ENCODE results near the gene OR10A6.
A peak's percentile ranks its signal among the peaks of the same experiment; 100 is the strongest.

OR10A6 gene

GRCh38 chr11:7909585-7910285 is 21.3 kb downstream of the OR10A6 start:
- no peak for DNase-seq (ENCODE audit: low spot score)

- no peak for DNase-seq (ENCODE audit: low spot score)
These were observed 23.9 kb downstream of the OR10A6 start for GRCh38 chr11:7907121-7907520.

DNA sequence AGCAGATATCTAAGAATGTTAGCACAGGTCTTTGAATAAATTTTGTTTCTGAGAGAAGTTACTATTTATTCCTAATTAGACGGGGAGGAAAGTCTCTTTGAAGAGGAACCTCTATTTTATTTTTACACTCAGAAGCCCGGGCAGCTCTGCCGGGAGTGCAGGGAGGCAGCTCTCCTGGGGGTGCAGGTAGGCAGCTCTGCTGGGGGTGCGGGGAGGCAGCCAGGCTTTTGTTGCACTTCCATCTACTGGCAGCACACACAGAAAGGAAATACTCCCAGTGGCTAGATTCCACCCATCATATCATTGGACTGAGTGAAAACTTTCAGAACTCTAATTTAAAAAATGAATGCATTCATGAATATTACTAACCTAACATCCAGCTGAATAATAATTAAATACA is 24.6 kb downstream of the OR10A6 start:
- no peak for DNase-seq (ENCODE audit: low spot score)

DNA sequence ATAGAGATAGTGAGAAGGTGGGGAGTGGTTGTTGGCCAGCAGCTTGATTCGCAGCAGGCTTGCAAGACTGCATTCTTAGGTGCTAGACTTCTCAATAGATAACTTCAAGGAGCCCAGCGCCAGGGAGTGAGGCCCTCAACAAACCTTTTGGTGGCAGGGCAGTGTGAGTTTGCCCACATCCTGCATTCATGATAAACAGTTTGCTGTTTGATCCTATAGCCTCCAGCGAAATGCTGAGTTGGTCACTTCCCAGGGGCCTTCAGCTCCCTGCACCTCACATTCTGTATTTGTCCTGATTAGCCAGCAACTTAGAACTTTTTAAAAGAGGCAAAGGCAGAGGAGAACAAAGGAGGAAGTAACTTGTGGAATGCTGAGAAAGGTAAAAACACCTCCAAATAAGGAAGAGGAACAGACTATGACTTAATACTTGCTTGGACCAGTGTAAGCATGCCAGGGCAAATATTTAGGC is 25.1 kb downstream of the OR10A6 start:
- DNase-seq (ENCODE audit: low spot score), result no peak

DNA sequence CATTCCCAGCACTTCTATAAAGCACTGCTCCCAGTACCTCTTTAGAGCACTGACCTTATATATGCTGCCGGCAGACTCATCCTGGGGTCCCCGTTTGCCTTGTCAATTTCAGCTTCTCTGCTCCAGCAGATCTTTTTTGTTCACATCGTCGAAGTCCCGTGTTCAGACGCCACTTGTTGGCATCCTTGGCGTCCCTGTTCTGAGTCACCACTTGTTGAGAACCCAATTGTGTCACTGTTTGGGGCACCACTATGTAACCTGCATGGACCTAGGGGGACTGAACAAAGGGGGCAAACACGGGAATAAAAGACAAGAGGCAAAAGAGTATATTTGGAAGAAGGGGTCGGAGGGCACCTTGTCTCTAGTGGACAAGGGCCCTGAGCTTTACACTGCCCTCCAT is 25.5 kb downstream of the OR10A6 start:
- DNase-seq (ENCODE audit: low spot score), result no peak

DNA sequence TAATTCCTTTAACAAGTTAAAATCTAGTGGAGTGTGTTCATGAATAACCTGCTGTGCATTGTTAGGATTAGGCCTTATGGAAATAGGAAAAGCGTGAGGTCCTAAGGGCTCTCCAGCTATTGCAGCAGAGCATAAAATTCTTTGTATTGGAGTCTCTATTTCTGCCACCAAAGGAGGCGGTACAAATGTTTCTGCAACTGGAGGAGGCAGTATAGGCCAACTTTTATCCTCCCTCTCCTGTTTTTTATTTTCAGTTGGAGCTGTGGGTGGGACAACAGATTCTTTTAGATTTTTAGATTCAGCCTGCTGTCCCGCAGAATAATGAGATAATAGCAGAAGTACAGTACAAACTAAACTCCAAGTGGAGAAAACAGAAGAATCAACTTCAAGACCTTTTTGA is 26.2 kb downstream of the OR10A6 start:
- no peak for DNase-seq (ENCODE audit: low spot score)

- no peak for DNase-seq (ENCODE audit: low spot score)
These were observed 27.1 kb downstream of the OR10A6 start for GRCh38 chr11:7903940-7904339.

- no peak for DNase-seq (ENCODE audit: low spot score)
These were observed 29.7 kb downstream of the OR10A6 start for GRCh38 chr11:7901319-7901854.

DNA sequence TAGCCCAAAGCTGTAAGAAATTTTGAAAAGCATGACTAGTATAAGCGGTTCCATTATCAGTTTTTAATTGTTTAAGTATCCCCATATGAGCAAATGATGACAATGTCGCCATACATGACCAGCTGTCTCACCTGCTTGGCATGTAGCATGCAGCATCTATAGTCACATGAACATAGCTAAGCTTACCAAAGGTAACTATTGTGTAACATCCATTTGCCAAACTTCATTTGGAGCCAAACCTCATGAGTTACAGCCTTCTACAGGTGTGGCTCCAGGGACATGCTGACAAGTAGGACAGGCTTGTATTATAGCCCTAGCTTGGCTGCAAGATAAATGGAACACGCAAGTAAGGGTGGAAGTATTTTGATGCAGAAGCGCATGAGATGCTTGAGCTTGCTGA is 30.4 kb downstream of the OR10A6 start:
- no peak for DNase-seq (ENCODE audit: low spot score)

DNA sequence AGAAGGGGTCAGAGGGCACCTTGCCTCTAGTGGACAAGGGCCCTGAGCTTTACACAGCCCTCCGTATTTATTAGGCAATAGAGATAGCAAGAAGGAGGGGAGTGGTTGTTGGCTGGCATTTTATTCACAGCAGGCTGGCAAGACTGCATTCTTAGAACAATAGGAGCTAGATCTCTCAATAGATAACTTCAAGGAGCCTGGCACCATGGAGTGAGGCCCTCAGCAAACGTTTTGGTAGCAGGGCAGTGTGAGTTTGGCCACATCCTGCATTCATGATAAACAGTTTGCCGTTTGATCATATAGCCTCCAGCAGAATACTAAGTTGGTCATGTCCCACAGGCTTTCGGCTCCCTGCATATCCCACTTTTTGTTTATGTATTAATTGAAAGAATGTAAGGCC is 31.6 kb downstream of the OR10A6 start:
- DNase-seq (ENCODE audit: low spot score), result no peak

GRCh38 chr11:7898666-7899283 is 32.3 kb downstream of the OR10A6 start:
- no peak for DNase-seq (ENCODE audit: low spot score)

DNA sequence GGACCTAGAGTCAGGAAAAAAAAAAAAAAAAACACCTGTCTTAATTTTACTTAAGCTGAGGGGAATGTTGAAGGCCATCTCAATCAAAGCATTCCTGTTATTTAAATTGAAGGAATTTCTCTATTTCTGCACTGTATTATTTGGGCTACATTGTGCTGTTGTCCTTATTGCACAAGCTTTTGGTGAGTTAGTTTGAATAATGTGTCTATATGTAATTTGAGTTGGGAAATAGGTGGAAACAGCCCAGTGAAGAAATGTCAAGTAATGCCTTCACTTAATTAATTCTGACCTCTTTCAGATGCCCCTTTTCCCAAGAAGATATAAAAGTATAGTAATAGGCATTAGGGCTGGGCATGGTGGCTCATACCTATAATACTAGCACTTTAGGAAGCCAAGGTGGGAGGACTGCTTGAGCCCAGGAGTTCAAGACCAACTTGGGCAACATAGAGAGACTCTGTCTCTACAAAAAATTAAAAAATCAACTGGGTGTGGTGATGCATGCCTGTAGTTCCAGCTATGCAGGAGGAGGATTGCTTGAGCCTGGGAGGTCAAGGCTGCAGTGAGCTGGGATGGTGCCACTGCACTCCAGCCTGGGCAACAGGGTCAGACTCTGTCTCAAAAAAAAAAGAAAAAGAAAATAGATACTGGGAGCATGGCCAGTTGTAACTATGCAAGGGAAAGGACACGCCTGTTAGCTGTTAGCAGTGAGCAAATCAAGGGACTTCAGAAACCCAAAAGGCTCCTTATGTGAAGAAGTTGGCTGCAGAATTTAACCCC is 34.9 kb downstream of the OR10A6 start:
- DNase-seq (ENCODE audit: low spot score), result no peak

- no peak for DNase-seq (ENCODE audit: low spot score)
These were observed 36.8 kb downstream of the OR10A6 start for GRCh38 chr11:7894251-7894650.

DNA sequence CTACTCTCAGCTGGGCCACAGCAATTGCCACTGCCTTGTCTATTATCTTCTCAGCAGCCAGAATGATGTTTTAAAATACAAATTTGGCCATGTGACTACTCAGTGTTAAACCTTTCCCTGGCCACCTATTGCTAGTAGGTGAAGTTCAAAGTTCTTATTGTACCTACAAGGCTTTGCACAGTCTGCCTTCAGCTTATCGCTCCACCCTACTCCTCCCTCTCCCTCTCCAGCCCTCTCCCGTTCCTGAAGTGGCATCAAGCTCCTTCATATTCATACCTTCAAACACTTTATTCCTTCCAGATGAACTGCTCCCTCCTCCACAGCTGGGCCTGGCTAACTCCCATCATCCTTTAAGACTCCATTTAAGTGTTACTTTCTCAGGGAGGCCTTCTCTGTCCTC is 37.3 kb downstream of the OR10A6 start:
- DNase-seq (ENCODE audit: low spot score), result no peak

DNA sequence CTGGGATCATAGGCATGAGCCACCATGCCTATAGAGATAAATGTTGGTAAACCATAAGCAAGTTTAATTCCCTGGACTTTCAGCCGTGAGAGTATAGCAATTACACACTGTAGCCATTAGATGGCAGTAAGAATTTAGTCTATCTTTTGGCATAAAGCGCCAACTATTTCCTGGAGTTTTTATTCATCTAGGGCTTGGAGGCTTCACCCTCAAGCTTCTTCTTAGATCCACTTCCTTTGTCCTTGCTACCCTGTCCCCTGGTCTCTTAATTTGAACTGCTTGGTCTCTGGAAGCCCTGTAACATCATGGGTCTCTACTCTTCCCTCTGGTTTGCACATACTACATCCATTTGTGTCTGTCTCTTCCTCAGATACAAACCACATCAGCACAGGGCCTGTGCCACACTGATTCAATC is 38.2 kb downstream of the OR10A6 start:
- DNase-seq (ENCODE audit: low spot score), result peak; percentile 51

- DNase-seq (ENCODE audit: low spot score), result no peak
These were observed 38.9 kb downstream of the OR10A6 start for GRCh38 chr11:7892059-7892699.

GRCh38 chr11:7890417-7891172 is 40.5 kb downstream of the OR10A6 start:
- DNase-seq (ENCODE audit: low spot score), result no peak

DNA sequence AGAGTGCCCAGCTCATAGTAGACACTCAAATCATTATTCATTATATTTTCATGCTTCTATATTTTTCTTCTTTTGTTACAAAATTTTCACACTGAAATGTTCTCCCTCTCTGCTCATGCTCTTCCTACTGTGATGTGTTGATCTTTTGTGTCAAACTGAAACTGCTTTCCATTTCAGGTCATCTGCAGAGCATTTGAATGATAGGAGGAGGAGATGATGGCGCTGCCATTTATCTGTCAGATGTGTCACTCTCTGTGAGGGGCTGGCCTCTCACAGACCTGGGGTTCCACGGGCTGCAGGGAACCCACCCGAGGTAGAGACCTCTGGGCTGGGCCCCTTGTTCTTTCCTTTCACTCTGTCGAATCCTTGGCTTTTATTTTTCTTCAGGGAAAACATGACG is 41.1 kb downstream of the OR10A6 start:
- no peak for DNase-seq (ENCODE audit: low spot score)

DNA sequence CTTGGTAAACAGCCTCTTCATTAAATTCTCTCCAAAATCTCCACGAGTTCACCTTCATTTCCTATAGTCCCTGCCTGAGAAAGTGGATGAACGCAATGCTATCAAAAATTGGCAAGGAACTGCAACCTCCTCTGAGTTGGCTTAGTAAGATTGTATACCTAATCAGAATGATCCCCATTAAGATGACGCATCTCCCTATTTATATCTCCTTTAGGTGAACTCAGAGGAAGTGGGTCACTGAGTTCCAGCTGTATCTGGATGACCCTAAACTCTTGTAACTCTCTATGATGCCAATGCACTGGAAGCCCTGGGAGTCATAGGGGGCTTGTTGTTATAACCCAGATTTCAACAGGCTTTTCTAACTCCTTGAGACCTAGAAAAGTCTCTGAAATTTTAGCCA is 48.2 kb downstream of the OR10A6 start:
- no peak for DNase-seq (ENCODE audit: low spot score)

Data from activated CD4-positive, alpha-beta T cell treated with anti-CD3 and anti-CD28 coated beads, Interleukin-2, Interleukin-4, amounts not matched to agents 100 ng/mL and 50 ng/mL, durations not matched to agents 16 hours and 8 hours (primary cell).